Neural progenitor cell (in vitro differentiated cells): Measurements from ENCODE around the gene NELL2. TPM values are rescaled to one million over a fixed set of nuclear protein-coding genes. Genes with fewer than 3 reads are reported as not detected.
"Not testable (repeated sequence)": the region's sequence is repeated elsewhere in the genome, so short reads cannot be mapped to it uniquely, and the experiment has no call there.

ENCODE experiments used
- DNase-seq: peaks from one replicate; pipeline ENCODE4 v3.0.0-alpha.2; 2016; ENCODE audit warnings: low spot score
- H2AFZ ChIP-seq: fragments of 200-600 bp; sonication (generic); replicated peaks from 2 replicates; pipeline ENCODE4 v1.6.1; 2016; ENCODE audit warnings: antibody characterized with exemption
- H3F3A ChIP-seq: fragments of 200-600 bp; sonication (generic); 2 replicates; pipeline ENCODE4 v1.6.1; 2016; ENCODE audit warnings: antibody characterized with exemption, low read depth
- H3K27ac ChIP-seq: fragments of 200-600 bp; sonication (generic); 2 replicates; pipeline ENCODE4 v1.5.1; 2016; ENCODE audit warnings: mild to moderate bottlenecking
- H3K27me3 ChIP-seq: fragments of 200-600 bp; sonication (generic); 2 replicates; pipeline ENCODE4 v1.6.1; 2016; ENCODE audit warnings: mild to moderate bottlenecking, moderate library complexity
- H3K36me3 ChIP-seq: fragments of 200-600 bp; sonication (generic); 2 replicates; pipeline ENCODE4 v1.5.1; 2016
- H3K4me1 ChIP-seq: fragments of 200-600 bp; sonication (generic); 2 replicates; pipeline ENCODE4 v1.6.1; 2016; ENCODE audit warnings: mixed run types
- H3K4me2 ChIP-seq: fragments of 200-600 bp; sonication (generic); 2 replicates; pipeline ENCODE4 v1.6.1; 2016
- H3K4me3 ChIP-seq: fragments of 200-600 bp; sonication (generic); 2 replicates; pipeline ENCODE4 v1.5.1; 2016
- H3K79me2 ChIP-seq: fragments of 200-600 bp; sonication (generic); 2 replicates; pipeline ENCODE4 v1.6.1; 2016; ENCODE audit warnings: low read depth
- H3K9ac ChIP-seq: fragments of 200-600 bp; sonication (generic); 2 replicates; pipeline ENCODE4 v1.6.1; 2016
- H3K9me3 ChIP-seq: fragments of 200-600 bp; sonication (generic); 2 replicates; pipeline ENCODE4 v1.5.1; 2016; ENCODE audit warnings: low read depth
- H4K20me1 ChIP-seq: fragments of 200-600 bp; sonication (generic); 2 replicates; pipeline ENCODE4 v1.6.1; 2016; ENCODE audit warnings: low read depth
- H3K27ac Mint-ChIP-seq: 3 replicates; pipeline ENCODE4 v1.8.0; 2021; ENCODE audit warnings: mixed read lengths
- H3K27me3 Mint-ChIP-seq: 2 replicates; pipeline ENCODE4 v1.8.0; 2022; ENCODE audit warnings: low read depth, mild to moderate bottlenecking, inconsistent platforms, moderate library complexity, mixed read lengths; ENCODE audit not compliant: insufficient read depth
- H3K36me3 Mint-ChIP-seq: 3 replicates; pipeline ENCODE4 v1.8.0; 2021; ENCODE audit warnings: mixed read lengths
- H3K4me1 Mint-ChIP-seq: 3 replicates; pipeline ENCODE4 v1.8.0; 2021; ENCODE audit warnings: mixed read lengths
- H3K4me3 Mint-ChIP-seq: 3 replicates; pipeline ENCODE4 v1.8.0; 2021; ENCODE audit warnings: mild to moderate bottlenecking, moderate library complexity, mixed read lengths
- H3K9me3 Mint-ChIP-seq: 3 replicates; pipeline ENCODE4 v1.8.0; 2020; ENCODE audit warnings: mixed read lengths
- EZH2 ChIP-seq: fragments of 200-600 bp; sonication (generic); IDR thresholded peaks from 2 replicates; pipeline ENCODE4 v1.6.1; 2017; ENCODE audit warnings: antibody characterized with exemption, mild to moderate bottlenecking, moderate library complexity
- EZH2phosphoT487 ChIP-seq: fragments of 200-600 bp; sonication (generic); IDR thresholded peaks from 2 replicates; pipeline ENCODE4 v1.6.1; 2017; ENCODE audit warnings: antibody characterized with exemption
- total RNA-seq: library from RNA; depleted of rRNA; stranded (reverse); fragments of >200 nt; gene quantifications from 2 replicates; pipeline ENCODE4 v1.2.3, GENCODE V29; 2015; ENCODE audit warnings: low replicate concordance
- TF ChIP-seq, protein P1 (sequence below): fragments of 200-600 bp; sonication (generic); IDR thresholded peaks from 2 replicates; pipeline ENCODE4 v1.5.1; 2017; ENCODE audit warnings: antibody characterized with exemption, mild to moderate bottlenecking

NELL2 gene
- total RNA-seq, 1 donor from 2014 or later, result 398 TPM

DNA sequence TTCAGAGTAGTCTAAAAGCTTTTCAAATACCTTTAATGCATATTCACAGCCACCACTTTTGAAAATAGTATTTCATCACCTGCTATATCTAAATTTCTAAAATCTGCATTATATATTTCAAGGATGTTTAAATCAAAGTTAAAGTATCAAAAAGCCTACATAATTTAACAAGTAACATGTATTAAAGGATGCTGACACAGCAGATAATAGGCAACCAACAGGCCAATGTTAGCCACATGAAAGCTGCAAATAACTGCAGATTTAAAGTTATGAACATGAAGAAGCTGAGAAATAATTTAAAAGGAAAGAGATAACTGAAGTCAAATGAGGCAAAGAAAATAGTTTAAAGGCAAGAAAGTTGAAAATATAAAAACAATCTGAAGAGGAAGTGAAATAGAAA lies 39.8 kb upstream of the NELL2 start:
- no peak overlapping the region for H3K4me2 ChIP-seq
- H3K4me3 ChIP-seq, result no peak overlapping the region
- no peaks in the 10 kb centered on the region for H3K79me2 ChIP-seq
- Mint-ChIP-seq H3K27ac (no peak overlapping the region), H3K9me3 (no peaks in the 10 kb centered on the region), H3K36me3 (no peaks in the 10 kb centered on the region), H3K27me3 (peaks cover 4% of the 10 kb centered on the region), H3K4me3 (no peak overlapping the region), H3K4me1 (no peaks in the 10 kb centered on the region)
- H3K27me3 ChIP-seq, result no peaks in the 10 kb centered on the region
- no peaks in the 10 kb centered on the region for H4K20me1 ChIP-seq
- TF ChIP-seq EZH2phosphoT487 (no peak), EZH2 (no peak)
- TF ChIP-seq, protein P1, sequence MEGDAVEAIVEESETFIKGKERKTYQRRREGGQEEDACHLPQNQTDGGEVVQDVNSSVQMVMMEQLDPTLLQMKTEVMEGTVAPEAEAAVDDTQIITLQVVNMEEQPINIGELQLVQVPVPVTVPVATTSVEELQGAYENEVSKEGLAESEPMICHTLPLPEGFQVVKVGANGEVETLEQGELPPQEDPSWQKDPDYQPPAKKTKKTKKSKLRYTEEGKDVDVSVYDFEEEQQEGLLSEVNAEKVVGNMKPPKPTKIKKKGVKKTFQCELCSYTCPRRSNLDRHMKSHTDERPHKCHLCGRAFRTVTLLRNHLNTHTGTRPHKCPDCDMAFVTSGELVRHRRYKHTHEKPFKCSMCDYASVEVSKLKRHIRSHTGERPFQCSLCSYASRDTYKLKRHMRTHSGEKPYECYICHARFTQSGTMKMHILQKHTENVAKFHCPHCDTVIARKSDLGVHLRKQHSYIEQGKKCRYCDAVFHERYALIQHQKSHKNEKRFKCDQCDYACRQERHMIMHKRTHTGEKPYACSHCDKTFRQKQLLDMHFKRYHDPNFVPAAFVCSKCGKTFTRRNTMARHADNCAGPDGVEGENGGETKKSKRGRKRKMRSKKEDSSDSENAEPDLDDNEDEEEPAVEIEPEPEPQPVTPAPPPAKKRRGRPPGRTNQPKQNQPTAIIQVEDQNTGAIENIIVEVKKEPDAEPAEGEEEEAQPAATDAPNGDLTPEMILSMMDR, result no peak
- no peak overlapping the region for H3K27ac ChIP-seq
- no peaks in the 10 kb centered on the region for H3F3A ChIP-seq
- no peak overlapping the region for H3K9ac ChIP-seq
- H3K36me3 ChIP-seq, result no peaks in the 10 kb centered on the region
- no peaks in the 10 kb centered on the region for H3K9me3 ChIP-seq
- no peak for DNase-seq
- H2AFZ ChIP-seq, result no peak overlapping the region
- peaks cover 4% of the 10 kb centered on the region for H3K4me1 ChIP-seq

- Mint-ChIP-seq H3K27me3 (no peaks in the 10 kb centered on the region), H3K9me3 (peaks cover 31% of the 10 kb centered on the region), H3K36me3 (peaks cover 6% of the 10 kb centered on the region), H3K4me3 (no peak overlapping the region), H3K27ac (peak overlapping the region; percentile 19), H3K4me1 (peaks cover 3% of the 10 kb centered on the region)
- TF ChIP-seq EZH2phosphoT487 (no peak), EZH2 (no peak)
- TF ChIP-seq, protein P1, result no peak
- Histone ChIP-seq H4K20me1 (no peaks in the 10 kb centered on the region), H3K9ac (no peak overlapping the region), H3K36me3 (no peaks in the 10 kb centered on the region), H3K4me3 (no peak overlapping the region), H3K9me3 (peaks cover 6% of the 10 kb centered on the region), H3K4me1 (peaks cover 19% of the 10 kb centered on the region), H3K4me2 (peak overlapping the region; percentile 55), H3F3A (no peaks in the 10 kb centered on the region), H2AFZ (no peak overlapping the region), H3K79me2 (no peaks in the 10 kb centered on the region), H3K27me3 (no peaks in the 10 kb centered on the region), H3K27ac (no peak overlapping the region)
- peak; percentile 53 for DNase-seq
Observed at GRCh38 chr12:44904321-44904720, 28.2 kb upstream of the NELL2 start.

DNA sequence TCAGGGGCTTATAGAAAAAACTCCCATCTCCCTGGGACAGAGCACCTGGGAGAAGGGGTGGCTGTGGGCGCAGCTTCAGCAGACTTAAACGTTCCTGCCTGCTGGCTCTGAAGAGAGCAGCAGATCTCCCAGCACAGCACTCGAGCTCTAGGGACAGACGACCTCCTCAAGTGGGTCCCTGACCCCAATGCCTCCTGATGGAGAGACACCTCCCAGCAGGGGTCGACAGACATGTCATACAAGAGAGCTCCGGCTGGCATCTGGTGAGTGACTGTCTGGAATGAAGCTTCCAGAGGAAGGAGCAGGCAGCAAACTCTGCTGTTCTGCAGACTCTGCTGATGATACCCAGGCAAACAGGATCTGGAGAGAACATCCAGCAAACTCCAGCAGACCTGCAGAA lies 22.0 kb upstream of the NELL2 start:
- not testable (repeated sequence) for H3K27me3 ChIP-seq, H4K20me1 ChIP-seq, H3K4me2 ChIP-seq, H3K9me3 ChIP-seq, DNase-seq, H3K4me3 ChIP-seq, H3K4me1 ChIP-seq, H2AFZ ChIP-seq, H3K27me3 Mint-ChIP-seq, H3K4me1 Mint-ChIP-seq, H3K4me3 Mint-ChIP-seq, H3K79me2 ChIP-seq, H3K27ac ChIP-seq, H3F3A ChIP-seq, H3K36me3 ChIP-seq, H3K36me3 Mint-ChIP-seq, H3K27ac Mint-ChIP-seq, H3K9ac ChIP-seq
- H3K9me3 Mint-ChIP-seq, result peaks cover 44% of the 10 kb centered on the region

GRCh38 chr12:44889926-44890325 lies 13.8 kb upstream of the NELL2 start:
- Histone ChIP-seq H2AFZ (no peak overlapping the region), H3K9ac (no peak overlapping the region), H4K20me1 (no peaks in the 10 kb centered on the region), H3K9me3 (no peaks in the 10 kb centered on the region), H3K4me3 (no peak overlapping the region), H3K27ac (no peak overlapping the region), H3K27me3 (no peaks in the 10 kb centered on the region), H3K4me1 (no peaks in the 10 kb centered on the region), H3F3A (no peaks in the 10 kb centered on the region), H3K4me2 (no peak overlapping the region), H3K79me2 (no peaks in the 10 kb centered on the region), H3K36me3 (no peaks in the 10 kb centered on the region)
- Mint-ChIP-seq H3K4me1 (peaks cover 7% of the 10 kb centered on the region), H3K27ac (no peak overlapping the region), H3K4me3 (no peak overlapping the region), H3K9me3 (peaks cover 2% of the 10 kb centered on the region), H3K36me3 (peaks cover 2% of the 10 kb centered on the region), H3K27me3 (no peaks in the 10 kb centered on the region)
- TF ChIP-seq EZH2phosphoT487 (no peak), EZH2 (no peak)
- TF ChIP-seq, protein P1, result no peak
- DNase-seq, result no peak
